Sciatic nerve (tissue), 2 donors: Measurements from ENCODE around the gene PLEKHH3. TPM values are rescaled to one million over a fixed set of nuclear protein-coding genes. Genes with fewer than 3 reads are reported as not detected.
A peak's percentile ranks its signal among the peaks of the same experiment; 100 is the strongest.

Experiments used
- ATAC-seq: fragments of 200-7000 bp; cut with Tn5 transposase; one replicate; pipeline ENCODE4 v1.9.1; 2020; ENCODE audit warnings: mild to moderate bottlenecking, moderate library complexity
- DNase-seq: peaks from one replicate; pipeline ENCODE4 v3.0.0-alpha.2; 2020; ENCODE audit warnings: low spot score
- intact Hi-C: fragments of 100-400 bp; cut with DNase I; formaldehyde crosslinking; loops from one replicate; pipeline ENCODE4 v1.14.2; 2022
- total RNA-seq: library from RNA; stranded (reverse); fragmentation: NEBNext Ultra II Directional; extraction: Animal tissue kit (Norgen Biotek cat#: 25700); gene quantifications from one replicate; pipeline ENCODE4 v1.2.1, GENCODE V29; 2021
- donor health status: DM: no; HTN: no; CAD: no.
- donor health status: DM: no; HTN: no; CAD: no.

PLEKHH3 gene
- total RNA-seq, 1 donor from 2014 or later: 40.3 TPM

- DNase-seq (no peak), ATAC-seq (no peak)
- intact Hi-C loops: no loop called here
Observed at GRCh38 chr17:42691021-42691545, 14.3 kb upstream of the PLEKHH3 start.

GRCh38 chr17:42690596-42690995, 13.8 kb upstream of the PLEKHH3 start:
- DNase-seq (no peak), ATAC-seq (no peak)
- intact Hi-C loops: no loop called here

- no peak for DNase-seq
- no peak for ATAC-seq
- intact Hi-C loops: no loop called here
Observed at GRCh38 chr17:42687707-42688320, 11.0 kb upstream of the PLEKHH3 start.

GRCh38 chr17:42686520-42687128, 9.8 kb upstream of the PLEKHH3 start:
- intact Hi-C loops: no loop called here
- no peak for ATAC-seq
- DNase-seq: no peak

GRCh38 chr17:42685831-42686230, 9.0 kb upstream of the PLEKHH3 start:
- intact Hi-C loops: no loop called here
- no peak for ATAC-seq
- no peak for DNase-seq

- intact Hi-C loops: no loop called here
- ATAC-seq: no peak
- no peak for DNase-seq
Observed at GRCh38 chr17:42684929-42685556, 8.2 kb upstream of the PLEKHH3 start.

- intact Hi-C loops: no loop called here
- no peak for DNase-seq
- peak; percentile 5 for ATAC-seq
Observed at GRCh38 chr17:42683407-42684034, 6.7 kb upstream of the PLEKHH3 start.

- no peak for DNase-seq
- peak; percentile 1 for ATAC-seq
- intact Hi-C loops: no loop called here
Observed at GRCh38 chr17:42682722-42683403, 6.1 kb upstream of the PLEKHH3 start.

GRCh38 chr17:42681976-42682721, 5.4 kb upstream of the PLEKHH3 start, which contains the start of gene CNTNAP1:
Gene CNTNAP1 (plus strand): TSS chr17:42682531. CDS start chr17:42682830, 299 bp downstream.
- ATAC-seq (peak; percentile 45), DNase-seq (peak; percentile 87)
- intact Hi-C loops: no loop called here

GRCh38 chr17:42680331-42680808, 3.6 kb upstream of the PLEKHH3 start:
- no peak for ATAC-seq
- DNase-seq: no peak
- intact Hi-C loops: no loop called here

- DNase-seq (peak; percentile 82), ATAC-seq (peak; percentile 22)
- intact Hi-C loops: no loop called here
Observed at GRCh38 chr17:42679492-42680330, 2.9 kb upstream of the PLEKHH3 start.

GRCh38 chr17:42678951-42679491, 2.2 kb upstream of the PLEKHH3 start:
- intact Hi-C loops: no loop called here
- DNase-seq (no peak), ATAC-seq (no peak)

- peak; percentile 53 for ATAC-seq
Observed at GRCh38 chr17:42677921-42678781, 1.4 kb upstream of the PLEKHH3 start.

GRCh38 chr17:42677012-42677857, 441 bp upstream of the PLEKHH3 start:
- ATAC-seq (peak; percentile 89), DNase-seq (peak; percentile 100)
- intact Hi-C loops: no loop called here

More at GRCh38 chr17:42677921-42678781, 1.4 kb upstream of the PLEKHH3 start:
- peak; percentile 92 for DNase-seq
- intact Hi-C loops: no loop called here

- ATAC-seq (no peak), DNase-seq (no peak)
- intact Hi-C loops: no loop called here
Observed at GRCh38 chr17:42675965-42676423, 800 bp downstream of the PLEKHH3 start.
